Tibial nerve (tissue), 4 donors: ENCODE data around the gene ANKRD66.

Experiments
- EP300 ChIP-seq, 2 donors: sonication (generic); formaldehyde crosslinking; IDR thresholded peaks; one replicate each; pipeline ENCODE4 v1.6.1; 2017; ENCODE audit warnings: antibody characterized with exemption in 2 of 2, mild to moderate bottlenecking in 1 of 2
- TF ChIP-seq, protein P1 (sequence below), 5 experiments: fragments of 200-600 bp in 3 of 5; fragments of 450-650 bp in 2 of 5; sonication (generic) in 3 of 5; IDR thresholded peaks; one replicate each; pipeline ENCODE4 v1.5.1; 2016 to 2019; ENCODE audit warnings: antibody characterized with exemption in 5 of 5, mild to moderate bottlenecking in 3 of 5, moderate library complexity in 2 of 5

DNA sequence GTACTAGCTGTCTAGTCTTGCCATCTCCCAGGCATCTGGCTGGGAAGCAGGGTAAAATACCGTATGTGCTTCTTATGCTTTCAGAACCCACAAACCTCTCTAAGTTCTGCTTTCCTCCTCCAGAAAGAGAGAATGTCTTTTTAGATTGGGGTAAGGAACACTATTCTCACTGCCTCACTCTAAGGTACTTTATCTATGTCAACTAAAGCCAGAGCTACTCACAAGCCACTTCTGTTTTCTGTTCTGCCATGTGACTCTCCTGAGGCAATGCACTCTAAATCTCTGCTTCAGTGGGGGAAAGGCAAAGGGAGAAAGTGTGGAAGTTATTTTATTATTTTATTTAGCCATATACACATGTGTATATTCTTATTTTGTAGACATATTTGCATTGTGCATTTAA is 62.1 kb downstream of the ANKRD66 start:
- TF ChIP-seq, protein P1, sequence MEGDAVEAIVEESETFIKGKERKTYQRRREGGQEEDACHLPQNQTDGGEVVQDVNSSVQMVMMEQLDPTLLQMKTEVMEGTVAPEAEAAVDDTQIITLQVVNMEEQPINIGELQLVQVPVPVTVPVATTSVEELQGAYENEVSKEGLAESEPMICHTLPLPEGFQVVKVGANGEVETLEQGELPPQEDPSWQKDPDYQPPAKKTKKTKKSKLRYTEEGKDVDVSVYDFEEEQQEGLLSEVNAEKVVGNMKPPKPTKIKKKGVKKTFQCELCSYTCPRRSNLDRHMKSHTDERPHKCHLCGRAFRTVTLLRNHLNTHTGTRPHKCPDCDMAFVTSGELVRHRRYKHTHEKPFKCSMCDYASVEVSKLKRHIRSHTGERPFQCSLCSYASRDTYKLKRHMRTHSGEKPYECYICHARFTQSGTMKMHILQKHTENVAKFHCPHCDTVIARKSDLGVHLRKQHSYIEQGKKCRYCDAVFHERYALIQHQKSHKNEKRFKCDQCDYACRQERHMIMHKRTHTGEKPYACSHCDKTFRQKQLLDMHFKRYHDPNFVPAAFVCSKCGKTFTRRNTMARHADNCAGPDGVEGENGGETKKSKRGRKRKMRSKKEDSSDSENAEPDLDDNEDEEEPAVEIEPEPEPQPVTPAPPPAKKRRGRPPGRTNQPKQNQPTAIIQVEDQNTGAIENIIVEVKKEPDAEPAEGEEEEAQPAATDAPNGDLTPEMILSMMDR (IDR thresholded peaks at IDR 0.05) = no peak
- no peak for TF ChIP-seq EP300 (IDR thresholded peaks at IDR 0.05)
